Mammary epithelial cell (primary cell): ENCODE results near the gene ACSS1.

ENCODE experiments used
- CTCF ChIP-seq, 2 donors: IDR thresholded peaks in 1 of 2; conservative IDR thresholded peaks in 1 of 2; 2 replicates each; pipeline ENCODE4 v1.5.1; 2011 to 2012; ENCODE audit warnings: inconsistent platforms in 2 of 2, low read length in 2 of 2, mild to moderate bottlenecking in 2 of 2, control low read depth in 1 of 2, low read depth in 1 of 2; ENCODE audit not compliant: insufficient read depth in 1 of 2; ENCODE audit errors: extremely low read depth in 1 of 2
- EZH2 ChIP-seq: IDR thresholded peaks from 2 replicates; pipeline ENCODE4 v1.6.1; 2012; ENCODE audit warnings: low read length, inconsistent platforms, borderline replicate concordance

- TF ChIP-seq CTCF (conservative IDR thresholded peaks at IDR 0.05 in 1 of 2, IDR thresholded peaks at IDR 0.05 in 1 of 2; ENCODE audit: extremely low read depth in 1 of 2, insufficient read depth in 1 of 2, low read depth in 1 of 2, low read length in 2 of 2) (no peak), EZH2 (no peak)
Measured at GRCh38 chr20:25076201-25076600, 18.3 kb upstream of the ACSS1 start.
